ENCODE results near the gene INSYN1. TPM values are rescaled to one million over a fixed set of nuclear protein-coding genes. Genes with fewer than 3 reads are reported as not detected.

Gene INSYN1
- total and polyA plus RNA-seq, 2 of the 13 experiments (the other 11 are each of a cell fraction or from before 2014, with no cell fraction given): not detected

DNA sequence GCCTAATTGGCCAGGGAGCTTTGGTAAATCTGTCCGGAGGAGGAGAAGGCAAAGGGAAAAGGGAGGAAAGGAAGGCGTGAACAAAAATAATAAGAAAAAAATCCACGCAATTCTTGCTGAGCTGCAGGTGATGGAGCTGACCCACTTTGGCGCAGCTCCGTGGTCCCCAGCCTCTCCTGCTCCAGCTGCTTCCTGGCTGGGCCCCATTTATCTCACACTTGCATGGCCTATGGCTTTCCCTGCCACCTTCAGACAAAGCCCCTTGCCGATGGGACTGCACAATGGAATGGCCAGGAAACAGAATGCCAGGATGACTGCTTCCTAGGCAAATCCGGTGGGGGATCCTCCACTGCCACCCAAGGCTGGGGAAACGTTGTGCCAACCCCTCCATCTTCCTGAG is 6.9 kb downstream of the INSYN1 start:
- CTCF ChIA-PET (ENCODE audit: low intra/inter-chr PET ratio, low total read pairs): no interaction called here
- intact Hi-C loops (cut with micrococcal nuclease; ENCODE audit: unreplicated experiment): no loop called here
- no peaks in the 10 kb centered on the region for H3K4me1 ChIP-seq (ENCODE audit: insufficient read depth, low read length)
- H3K9ac ChIP-seq (ENCODE audit: insufficient read depth, low read depth, low read length): no peak overlapping the region
- no peak overlapping the region for H3K27ac ChIP-seq (ENCODE audit: extremely low read length, insufficient read depth, low read length)
- peaks cover 2 to 25% of the 10 kb centered on the region in 2 experiments; a peak in 4 of 5 replicates for H3K27me3 ChIP-seq (ENCODE audit: control insufficient read depth in 1 of 2, insufficient read depth in 2 of 2, low read length in 2 of 2)
- ATAC-seq (no peak), DNase-seq (ENCODE audit: low spot score) (no peak), FAIRE-seq (no peak)
- H2AFZ ChIP-seq (ENCODE audit: low read length): no peak overlapping the region
- POLR2A ChIA-PET: no interaction called here
- H3K9me3 ChIP-seq (ENCODE audit: low read length): no peaks in the 10 kb centered on the region
- 27% methylated on average over 7 of the region's 8 CpGs for WGBS (ENCODE audit: low lambda C conversion rate)
- no peak overlapping the region for H3K4me2 ChIP-seq (ENCODE audit: low read depth, low read length)
- in situ Hi-C loops (cut with HindIII; ENCODE audit: extremely low pct_ligation_motif_present, low pct_unique_long_range_greater_than_20kb): no loop called here
- H3K4me3 ChIP-seq (replicated peaks in 1 of 3; ENCODE audit: insufficient read depth in 1 of 3, low read depth in 2 of 3, low read length in 3 of 3): no peak overlapping the region
- no TSS peak for BruUV-seq (replicated peaks)
- H3K36me3 ChIP-seq (replicated peaks in 1 of 2; ENCODE audit: control insufficient read depth in 1 of 2, insufficient read depth in 2 of 2, low read length in 2 of 2): no peaks in the 10 kb centered on the region
- no peaks in the 10 kb centered on the region for H3K79me2 ChIP-seq (ENCODE audit: insufficient read depth, low read length)
- peaks cover 3% of the 10 kb centered on the region; the same call in 1 of the 2 replicates for H4K20me1 ChIP-seq (ENCODE audit: insufficient read depth, low read length)
- TF ChIP-seq, protein P1, sequence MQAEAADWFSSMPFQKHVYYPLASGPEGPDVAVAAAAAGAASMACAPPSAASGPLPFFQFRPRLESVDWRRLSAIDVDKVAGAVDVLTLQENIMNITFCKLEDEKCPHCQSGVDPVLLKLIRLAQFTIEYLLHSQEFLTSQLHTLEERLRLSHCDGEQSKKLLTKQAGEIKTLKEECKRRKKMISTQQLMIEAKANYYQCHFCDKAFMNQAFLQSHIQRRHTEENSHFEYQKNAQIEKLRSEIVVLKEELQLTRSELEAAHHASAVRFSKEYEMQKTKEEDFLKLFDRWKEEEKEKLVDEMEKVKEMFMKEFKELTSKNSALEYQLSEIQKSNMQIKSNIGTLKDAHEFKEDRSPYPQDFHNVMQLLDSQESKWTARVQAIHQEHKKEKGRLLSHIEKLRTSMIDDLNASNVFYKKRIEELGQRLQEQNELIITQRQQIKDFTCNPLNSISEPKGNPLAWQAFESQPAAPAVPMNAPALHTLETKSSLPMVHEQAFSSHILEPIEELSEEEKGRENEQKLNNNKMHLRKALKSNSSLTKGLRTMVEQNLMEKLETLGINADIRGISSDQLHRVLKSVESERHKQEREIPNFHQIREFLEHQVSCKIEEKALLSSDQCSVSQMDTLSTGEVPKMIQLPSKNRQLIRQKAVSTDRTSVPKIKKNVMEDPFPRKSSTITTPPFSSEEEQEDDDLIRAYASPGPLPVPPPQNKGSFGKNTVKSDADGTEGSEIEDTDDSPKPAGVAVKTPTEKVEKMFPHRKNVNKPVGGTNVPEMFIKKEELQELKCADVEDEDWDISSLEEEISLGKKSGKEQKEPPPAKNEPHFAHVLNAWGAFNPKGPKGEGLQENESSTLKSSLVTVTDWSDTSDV (CRISPR knock-in tag; IDR thresholded peaks at IDR 0.05): no peak
- TF ChIP-seq RELA (CRISPR knock-in tag; IDR thresholded peaks at IDR 0.05) (no peak), ZNF367 (CRISPR knock-in tag; IDR thresholded peaks at IDR 0.05; ENCODE audit: borderline replicate concordance) (no peak), ATF7 (IDR thresholded peaks at IDR 0.05) (no peak), ATF7 (CRISPR knock-in tag; IDR thresholded peaks at IDR 0.05) (no peak), ZMYM3 (CRISPR knock-in tag; IDR thresholded peaks at IDR 0.05) (no peak), ZNF547 (CRISPR knock-in tag; IDR thresholded peaks at IDR 0.05) (no peak), ZNF616 (CRISPR knock-in tag; IDR thresholded peaks at IDR 0.05; ENCODE audit: low read depth) (no peak), SMAD1 (CRISPR knock-in tag; IDR thresholded peaks at IDR 0.05; ENCODE audit: borderline replicate concordance, low read depth) (no peak), POLR2A (IDR thresholded peaks at IDR 0.05; ENCODE audit: insufficient read depth in 1 of 2, low read depth in 2 of 2, low read length in 2 of 2) (no peak), ZNF354B (CRISPR knock-in tag; IDR thresholded peaks at IDR 0.05) (no peak), HNRNPLL (IDR thresholded peaks at IDR 0.05; ENCODE audit: low read depth, low read length, poor library complexity, severe bottlenecking) (no peak)
- TF ChIP-seq, protein P2, sequence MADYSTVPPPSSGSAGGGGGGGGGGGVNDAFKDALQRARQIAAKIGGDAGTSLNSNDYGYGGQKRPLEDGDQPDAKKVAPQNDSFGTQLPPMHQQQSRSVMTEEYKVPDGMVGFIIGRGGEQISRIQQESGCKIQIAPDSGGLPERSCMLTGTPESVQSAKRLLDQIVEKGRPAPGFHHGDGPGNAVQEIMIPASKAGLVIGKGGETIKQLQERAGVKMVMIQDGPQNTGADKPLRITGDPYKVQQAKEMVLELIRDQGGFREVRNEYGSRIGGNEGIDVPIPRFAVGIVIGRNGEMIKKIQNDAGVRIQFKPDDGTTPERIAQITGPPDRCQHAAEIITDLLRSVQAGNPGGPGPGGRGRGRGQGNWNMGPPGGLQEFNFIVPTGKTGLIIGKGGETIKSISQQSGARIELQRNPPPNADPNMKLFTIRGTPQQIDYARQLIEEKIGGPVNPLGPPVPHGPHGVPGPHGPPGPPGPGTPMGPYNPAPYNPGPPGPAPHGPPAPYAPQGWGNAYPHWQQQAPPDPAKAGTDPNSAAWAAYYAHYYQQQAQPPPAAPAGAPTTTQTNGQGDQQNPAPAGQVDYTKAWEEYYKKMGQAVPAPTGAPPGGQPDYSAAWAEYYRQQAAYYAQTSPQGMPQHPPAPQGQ (CRISPR knock-in tag; IDR thresholded peaks at IDR 0.05; ENCODE audit: borderline replicate concordance): no peak
- TF ChIP-seq, protein P3, sequence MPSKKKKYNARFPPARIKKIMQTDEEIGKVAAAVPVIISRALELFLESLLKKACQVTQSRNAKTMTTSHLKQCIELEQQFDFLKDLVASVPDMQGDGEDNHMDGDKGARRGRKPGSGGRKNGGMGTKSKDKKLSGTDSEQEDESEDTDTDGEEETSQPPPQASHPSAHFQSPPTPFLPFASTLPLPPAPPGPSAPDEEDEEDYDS (CRISPR knock-in tag; IDR thresholded peaks at IDR 0.05): no peak
- TF ChIP-seq, protein P4, sequence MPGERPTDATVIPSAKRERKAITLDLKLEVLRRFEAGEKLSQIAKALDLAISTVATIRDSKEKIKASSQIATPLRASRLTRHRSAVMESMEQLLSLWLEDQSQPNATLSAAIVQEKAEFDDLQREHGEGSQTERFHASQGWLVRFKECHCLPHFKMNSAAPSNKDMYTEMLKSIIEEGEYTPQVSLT (CRISPR knock-in tag; IDR thresholded peaks at IDR 0.05; ENCODE audit: borderline replicate concordance, low read depth): no peak
- TF ChIP-seq, protein P5, sequence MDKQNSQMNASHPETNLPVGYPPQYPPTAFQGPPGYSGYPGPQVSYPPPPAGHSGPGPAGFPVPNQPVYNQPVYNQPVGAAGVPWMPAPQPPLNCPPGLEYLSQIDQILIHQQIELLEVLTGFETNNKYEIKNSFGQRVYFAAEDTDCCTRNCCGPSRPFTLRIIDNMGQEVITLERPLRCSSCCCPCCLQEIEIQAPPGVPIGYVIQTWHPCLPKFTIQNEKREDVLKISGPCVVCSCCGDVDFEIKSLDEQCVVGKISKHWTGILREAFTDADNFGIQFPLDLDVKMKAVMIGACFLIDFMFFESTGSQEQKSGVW (CRISPR knock-in tag; IDR thresholded peaks at IDR 0.05; ENCODE audit: borderline replicate concordance): no peak
- TF ChIP-seq, protein P6, sequence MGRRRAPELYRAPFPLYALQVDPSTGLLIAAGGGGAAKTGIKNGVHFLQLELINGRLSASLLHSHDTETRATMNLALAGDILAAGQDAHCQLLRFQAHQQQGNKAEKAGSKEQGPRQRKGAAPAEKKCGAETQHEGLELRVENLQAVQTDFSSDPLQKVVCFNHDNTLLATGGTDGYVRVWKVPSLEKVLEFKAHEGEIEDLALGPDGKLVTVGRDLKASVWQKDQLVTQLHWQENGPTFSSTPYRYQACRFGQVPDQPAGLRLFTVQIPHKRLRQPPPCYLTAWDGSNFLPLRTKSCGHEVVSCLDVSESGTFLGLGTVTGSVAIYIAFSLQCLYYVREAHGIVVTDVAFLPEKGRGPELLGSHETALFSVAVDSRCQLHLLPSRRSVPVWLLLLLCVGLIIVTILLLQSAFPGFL (CRISPR knock-in tag; IDR thresholded peaks at IDR 0.05): no peak
- TF ChIP-seq, protein P7, sequence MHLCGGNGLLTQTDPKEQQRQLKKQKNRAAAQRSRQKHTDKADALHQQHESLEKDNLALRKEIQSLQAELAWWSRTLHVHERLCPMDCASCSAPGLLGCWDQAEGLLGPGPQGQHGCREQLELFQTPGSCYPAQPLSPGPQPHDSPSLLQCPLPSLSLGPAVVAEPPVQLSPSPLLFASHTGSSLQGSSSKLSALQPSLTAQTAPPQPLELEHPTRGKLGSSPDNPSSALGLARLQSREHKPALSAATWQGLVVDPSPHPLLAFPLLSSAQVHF (CRISPR knock-in tag; IDR thresholded peaks at IDR 0.05): no peak

Measured in HepG2 (cell line).